K562 (cell line): ENCODE results near the gene PRKAR1B. TPM values are rescaled to one million over a fixed set of nuclear protein-coding genes. Genes with fewer than 3 reads are reported as not detected.
A peak's percentile ranks its signal among the peaks of the same experiment; 100 is the strongest.

ENCODE experiments used
- ATAC-seq: fragments of 200-7000 bp; cut with Tn5 transposase; 3 replicates; pipeline ENCODE4 v1.9.1; 2020; ENCODE audit warnings: moderate library complexity
- BruUV-seq: library from RNA; stranded (reverse); fragments of 400-500 nt; replicated peaks from 2 replicates; lab custom pipeline; 2021; lab: Mats Ljungman, UMichigan
- CTCF ChIA-PET: fragments of 300-600 bp; formaldehyde crosslinking; extraction: SDS; loops from one replicate; lab custom pipeline; 2021; ENCODE audit warnings: low intra/inter-chr PET ratio; lab: Yijun Ruan, JAX
- POLR2A ChIA-PET: fragments of 300-600, 350-650 bp; sonication (Branson Sonifier 250); formaldehyde crosslinking; extraction: SDS; loops from one replicate; lab custom pipeline; 2021; ENCODE audit warnings: antibody characterized with exemption, inconsistent platforms; lab: Yijun Ruan, JAX
- DNase-seq, 4 experiments: peaks; one replicate each; pipeline versions ENCODE4 v3.0.0 to v3.0.0-alpha.2; 2011 to 2018; ENCODE audit warnings: low spot score in 3 of 4, mixed read lengths in 3 of 4; ENCODE audit errors: extremely low read depth in 1 of 4
- FAIRE-seq: peaks from 2 replicates; lab custom pipeline; 2011; peaks lifted over from hg19 to GRCh38; lab: Jason Lieb, UNC
- H2AFZ ChIP-seq: 2 replicates; pipeline ENCODE4 v1.6.0; 2011; ENCODE audit warnings: low read depth, low read length, control low read depth, inconsistent platforms
- H3K27ac ChIP-seq: fragments of 200-600 bp; 3 replicates; pipeline ENCODE4 v1.8.0; 2011; ENCODE audit warnings: low read depth, mild to moderate bottlenecking, control low read depth, inconsistent platforms, low read length, moderate library complexity, mixed read lengths; ENCODE audit errors: extremely low read depth
- H3K27me3 ChIP-seq, 2 experiments: fragments of 300-600 bp in 1 of 2; 2 replicates in 1 of 2; 3 replicates in 1 of 2; pipeline versions ENCODE4 v1.6.0 to v1.8.0; 2011; ENCODE audit warnings: inconsistent platforms in 2 of 2, low read length in 2 of 2, mild to moderate bottlenecking in 1 of 2, mixed read lengths in 1 of 2, moderate library complexity in 1 of 2; ENCODE audit not compliant: control insufficient read depth in 2 of 2, insufficient read depth in 2 of 2
- H3K36me3 ChIP-seq: fragments of 300-600 bp; 3 replicates; pipeline ENCODE4 v1.8.0; 2011; ENCODE audit warnings: mild to moderate bottlenecking, low read length, inconsistent platforms; ENCODE audit not compliant: control insufficient read depth, insufficient read depth
- H3K4me1 ChIP-seq, 2 experiments: fragments of 200-600 bp in 1 of 2; replicated peaks in 1 of 2; 2 replicates in 1 of 2; 3 replicates in 1 of 2; pipeline versions ENCODE4 v1.5.1 to v1.8.0; 2011; ENCODE audit warnings: inconsistent platforms in 2 of 2, low read length in 2 of 2, mild to moderate bottlenecking in 1 of 2, mixed read lengths in 1 of 2, moderate library complexity in 1 of 2; ENCODE audit not compliant: control insufficient read depth in 2 of 2, insufficient read depth in 2 of 2
- H3K4me2 ChIP-seq: 2 replicates; pipeline ENCODE4 v1.6.1; 2011; ENCODE audit warnings: low read length, control low read depth, inconsistent platforms, mixed read lengths; ENCODE audit not compliant: insufficient read depth
- H3K4me3 ChIP-seq: fragments of 200-600 bp; sonication (generic), shearing (Covaris generic); 2 replicates; pipeline ENCODE4 v1.5.1; 2016; ENCODE audit warnings: control low read depth, inconsistent platforms
- H3K79me2 ChIP-seq: fragments of 200-600 bp; 3 replicates; pipeline ENCODE4 v1.8.0; 2011; ENCODE audit warnings: low read length, inconsistent platforms; ENCODE audit not compliant: control insufficient read depth, insufficient read depth
- H3K9ac ChIP-seq, 2 experiments: 2 replicates each; pipeline versions ENCODE4 v1.6.0 to v1.6.1; 2011; ENCODE audit warnings: low read depth in 2 of 2, low read length in 2 of 2, control low read depth in 1 of 2, inconsistent platforms in 1 of 2, mild to moderate bottlenecking in 1 of 2, mixed read lengths in 1 of 2; ENCODE audit not compliant: insufficient read depth in 1 of 2
- H3K9me1 ChIP-seq: one replicate; pipeline ENCODE4 v1.6.0; 2011; ENCODE audit warnings: inconsistent platforms, mild to moderate bottlenecking, low read length, moderate library complexity; ENCODE audit not compliant: control insufficient read depth, insufficient read depth
- H3K9me3 ChIP-seq: replicated peaks from 2 replicates; pipeline ENCODE4 v1.5.1; 2011; ENCODE audit warnings: low read depth, low read length, inconsistent platforms; ENCODE audit not compliant: control insufficient read depth, insufficient read depth
- H4K20me1 ChIP-seq: replicated peaks from 2 replicates; pipeline ENCODE4 v1.6.1; 2011; ENCODE audit warnings: low read length, inconsistent platforms, mixed read lengths; ENCODE audit not compliant: control insufficient read depth, insufficient read depth
- CHD1 ChIP-seq: fragments of 200-600 bp; sonication (generic); IDR thresholded peaks from one replicate; pipeline ENCODE4 v1.6.1; 2012; ENCODE audit warnings: mild to moderate bottlenecking, moderate library complexity, low read length, inconsistent platforms
- ELF2 ChIP-seq: fragments of 250-450 bp; sonication (Bioruptor Pico); IDR thresholded peaks from 2 replicates; pipeline ENCODE4 v1.5.0; 2021; ENCODE audit warnings: mild to moderate bottlenecking
- ESRRB ChIP-seq: fragments of 250-450 bp; sonication (Bioruptor Pico); IDR thresholded peaks from 2 replicates; pipeline ENCODE4 v1.5.0; 2020; ENCODE audit warnings: mild to moderate bottlenecking, moderate library complexity, borderline replicate concordance
- HDAC3 ChIP-seq: fragments of 450-650 bp; IDR thresholded peaks from 2 replicates; pipeline ENCODE4 v1.6.1; 2018; ENCODE audit warnings: borderline replicate concordance, mild to moderate bottlenecking, moderate library complexity; ENCODE audit not compliant: partially characterized antibody
- KDM5B ChIP-seq: fragments of 200-600 bp; sonication (generic); IDR thresholded peaks from 2 replicates; pipeline ENCODE4 v1.6.1; 2012; ENCODE audit warnings: low read depth, mild to moderate bottlenecking, moderate library complexity, low read length, control low read depth, inconsistent platforms; ENCODE audit not compliant: insufficient replicate concordance
- MAZ ChIP-seq, 2 experiments: fragments of 450-650 bp in 1 of 2; sonication (generic) in 1 of 2; formaldehyde crosslinking; IDR thresholded peaks in 1 of 2; conservative IDR thresholded peaks in 1 of 2; 2 replicates each; pipeline versions ENCODE4 v1.4.0 to v1.5.0; 2020; ENCODE audit warnings: mild to moderate bottlenecking in 1 of 2, missing genetic modification reagents in 1 of 2
- NRF1 ChIP-seq, 2 experiments: fragments of 450-650 bp; IDR thresholded peaks in 1 of 2; conservative IDR thresholded peaks in 1 of 2; 2 replicates each; pipeline ENCODE4 v1.6.1; 2014; ENCODE audit warnings: mild to moderate bottlenecking in 2 of 2
- PCBP1 ChIP-seq: fragments of 200-400 bp; formaldehyde crosslinking; IDR thresholded peaks from 2 replicates; pipeline ENCODE4 v1.6.1; 2018; ENCODE audit warnings: mild to moderate bottlenecking, low read depth, low read length; ENCODE audit not compliant: poor library complexity, severe bottlenecking
- PHF8 ChIP-seq: fragments of 200-600 bp; sonication (generic); IDR thresholded peaks from 2 replicates; pipeline ENCODE4 v1.6.1; 2012; ENCODE audit warnings: mixed run types, mild to moderate bottlenecking, inconsistent platforms, low read length, moderate library complexity, borderline replicate concordance
- POLR2G ChIP-seq: fragments of 200-400 bp; formaldehyde crosslinking; IDR thresholded peaks from 2 replicates; pipeline ENCODE4 v1.6.1; 2017; ENCODE audit warnings: low read depth, mild to moderate bottlenecking, antibody characterized with exemption, low read length, moderate library complexity
- RBM25 ChIP-seq: fragments of 200-400 bp; formaldehyde crosslinking; IDR thresholded peaks from 2 replicates; pipeline ENCODE4 v1.6.1; 2018; ENCODE audit warnings: low read length, low read depth, moderate library complexity; ENCODE audit not compliant: severe bottlenecking
- SREBF2 ChIP-seq: sonication (generic); formaldehyde crosslinking; IDR thresholded peaks from 2 replicates; pipeline ENCODE4 v1.4.0; 2020; ENCODE audit warnings: mild to moderate bottlenecking, missing genetic modification reagents
- ZFX ChIP-seq: sonication (generic); formaldehyde crosslinking; IDR thresholded peaks from 2 replicates; pipeline ENCODE4 v1.8.0; 2022; ENCODE audit warnings: mild to moderate bottlenecking, missing genetic modification reagents, moderate library complexity
- ZNF740 ChIP-seq, 3 experiments: fragments of 200-800 bp in 1 of 3; sonication (Bioruptor generic) in 1 of 3; sonication (generic) in 1 of 3; formaldehyde crosslinking in 1 of 3; IDR thresholded peaks; 2 replicates each; pipeline versions ENCODE4 v1.6.1 to v1.8.0; 2016 to 2022; ENCODE audit warnings: mild to moderate bottlenecking in 2 of 3, missing compliant biosample characterization in 2 of 3, missing genetic modification characterization in 2 of 3, missing genetic modification reagents in 1 of 3
- WGBS: fragments of 100-300 bp; shearing (Covaris generic); methylation state at CpG from one replicate; pipeline ENCODE4 v1.1.6; 2016; ENCODE audit warnings: low coverage, mixed read lengths; ENCODE audit not compliant: insufficient coverage; ENCODE audit errors: missing lambda C conversion rate; 5-methylcytosine and 5-hydroxymethylcytosine counted together
- in situ Hi-C: fragments of 300-500 bp; cut with MboI; formaldehyde crosslinking; loops from 4 replicates; pipeline ENCODE4 v1.15.0; 2018; ENCODE audit warnings: inconsistent platforms, mixed read lengths
- intact Hi-C: fragments of 100-400 bp; cut with micrococcal nuclease; formaldehyde crosslinking; loops from 2 replicates; pipeline ENCODE4 v1.14.2; 2022
- polyA plus RNA-seq, 8 experiments: library from polyadenylated mRNA; depleted of rRNA in 4 of 8; stranded (reverse) in 5 of 8; unstranded in 3 of 8; fragments of >200 nt; fragmentation: Nextera tagmentation in 2 of 8; fragmentation: Illumina TruSeq in 1 of 8; extraction: Ambion mirVana in 2 of 8; extraction: Trizol in 1 of 8; gene quantifications; 2 replicates each; pipeline versions ENCODE4 v1.2.1 to v1.2.3, GENCODE V29; 2011 to 2014; ENCODE audit warnings: inconsistent platforms in 1 of 8, missing spikeins in 1 of 8
- total RNA-seq, 7 experiments: library from RNA; depleted of rRNA in 6 of 7; stranded (reverse); fragments of >200 nt in 6 of 7; fragmentation: Illumina TruSeq in 2 of 7; extraction: Trizol in 2 of 7; gene quantifications; 2 replicates each; pipeline versions ENCODE4 v1.2.1 to v1.2.3, GENCODE V29; 2011 to 2021; ENCODE audit warnings: low replicate concordance in 1 of 7

The PRKAR1B gene
- total and polyA plus RNA-seq, 9 of the 15 experiments (the other 6 are each of a cell fraction or from before 2014, with no cell fraction given), result 0.99 to 30.5 (median 12.7) TPM

DNA sequence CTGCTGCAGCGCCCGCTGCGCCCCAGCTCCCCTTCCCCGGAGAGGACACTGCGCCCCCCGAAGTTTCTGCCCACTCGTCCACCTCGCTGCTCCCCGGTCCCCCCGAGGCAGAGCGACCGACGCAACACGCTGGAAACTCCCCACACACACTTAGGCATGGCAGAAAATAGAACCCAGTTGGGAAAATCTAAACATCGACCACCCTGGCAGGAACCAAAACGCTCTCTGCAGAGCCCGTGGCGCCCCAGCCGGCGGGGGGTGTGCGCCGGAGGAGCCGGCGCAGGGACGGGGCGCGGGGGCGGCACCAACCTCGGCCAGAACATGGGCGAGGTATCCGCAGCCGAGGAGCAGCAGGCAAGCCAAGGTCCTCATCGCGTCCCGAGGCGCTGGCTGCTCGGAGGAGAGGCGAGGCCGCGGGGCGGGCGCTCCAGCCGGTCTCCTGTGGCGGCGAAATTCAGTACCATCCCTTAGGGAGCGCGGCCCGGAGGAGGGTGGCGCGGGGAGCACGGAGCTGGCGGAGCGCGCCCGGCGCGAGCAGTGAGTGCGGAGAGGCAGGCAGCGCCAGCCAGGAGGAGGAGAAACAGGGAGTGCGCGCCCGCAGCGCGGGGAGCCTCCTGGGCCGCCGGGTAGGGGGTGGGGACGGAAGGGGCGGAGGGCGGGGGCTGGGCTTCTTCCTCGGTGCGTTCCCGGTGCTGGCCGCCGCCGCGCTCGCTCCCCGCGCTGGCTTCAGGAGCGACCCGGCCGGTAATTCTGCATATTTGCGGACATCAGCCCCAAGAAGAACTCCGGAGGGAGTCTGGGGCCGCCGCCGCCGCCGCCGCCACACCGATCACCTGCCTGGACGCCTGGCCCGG, 208.2 kb downstream of the PRKAR1B start (continued):
- TF ChIP-seq HDAC3, result no peak

DNA sequence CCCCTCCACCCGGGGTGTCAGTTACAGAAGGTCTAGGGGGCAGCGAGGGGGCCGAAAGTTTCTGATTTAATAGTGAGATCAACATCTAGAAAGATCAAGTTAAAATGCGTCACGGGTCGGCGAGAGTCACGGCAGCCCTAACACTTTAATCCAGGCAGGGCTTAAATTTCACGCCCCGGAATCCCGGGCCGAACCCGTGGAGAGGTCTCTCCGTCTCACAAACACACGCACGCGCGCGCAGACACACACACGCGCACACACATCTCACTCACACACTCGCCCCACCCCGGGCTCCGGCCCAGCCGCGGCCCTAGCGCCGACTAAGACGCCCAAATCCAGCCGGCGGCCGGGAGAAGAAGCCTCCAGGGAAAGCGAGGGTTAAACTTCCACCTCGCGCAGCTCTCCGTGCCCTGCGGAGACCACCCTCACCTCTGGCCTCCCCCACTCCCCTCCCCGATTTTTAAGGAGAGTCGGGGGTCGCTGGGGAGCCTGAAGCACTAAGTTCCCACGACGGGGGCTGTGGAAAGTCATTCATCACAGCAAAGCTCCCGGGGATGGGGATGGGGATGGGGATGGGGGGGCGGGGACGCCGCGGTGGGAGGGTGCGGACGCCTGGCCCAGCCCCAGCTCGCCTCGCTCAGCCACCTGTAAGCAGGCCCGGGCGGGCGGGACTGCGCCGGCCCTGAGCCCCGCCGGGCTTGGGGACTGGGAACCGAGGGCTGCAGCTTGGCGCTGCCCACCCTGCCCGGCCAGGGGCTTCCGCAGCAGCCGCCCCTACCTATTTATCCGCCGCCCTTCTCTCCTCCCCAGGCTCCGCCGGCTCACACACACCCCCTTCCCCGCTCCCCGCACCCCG, 209.1 kb downstream of the PRKAR1B start:
- CTCF ChIA-PET, result no interaction called here
- Histone ChIP-seq H2AFZ (no peak overlapping the region), H3K9me3 (no peaks in the 10 kb centered on the region), H3K79me2 (peaks cover 7% of the 10 kb centered on the region; the same call in 1 of the 3 replicates), H3K27me3 (peaks cover 0 to 12% of the 10 kb centered on the region in 2 experiments; a peak in 2 of 5 replicates), H3K4me3 (peak overlapping the region; percentile 48), H3K36me3 (no peaks in the 10 kb centered on the region), H3K4me1 (peaks cover 2 to 66% of the 10 kb centered on the region in 2 experiments), H3K4me2 (peak overlapping the region; percentile 56; the same call in 1 of the 2 replicates), H4K20me1 (peaks cover 13% of the 10 kb centered on the region; the same call in 1 of the 2 replicates), H3K9ac (peak overlapping the region in 1 of 2 experiments; percentile 76; a peak in 2 of 4 replicates), H3K27ac (no peak overlapping the region), H3K9me1 (no peaks in the 10 kb centered on the region)
- FAIRE-seq (no peak), DNase-seq (peak in 3 of 4 experiments; percentile 34 to 37 (median 36)), ATAC-seq (no peak)
- TF ChIP-seq NRF1 (conservative IDR thresholded peaks at IDR 0.05 in 1 of 2, IDR thresholded peaks at IDR 0.05 in 1 of 2) (peak; percentile 59 to 62; a peak in 3 of 4 replicates), ESRRB (CRISPR knock-in tag) (no peak), ELF2 (CRISPR knock-in tag) (no peak), MAZ (CRISPR knock-in tag; conservative IDR thresholded peaks at IDR 0.05 in 1 of 2, IDR thresholded peaks at IDR 0.05 in 1 of 2) (peak in 1 of 2 experiments; percentile 32; a peak in 1 of 4 replicates), PCBP1 (peak; percentile 45), PHF8 (peak; percentile 11; the same call in 1 of the 2 replicates), ZFX (CRISPR knock-in tag) (peak; percentile 21; the same call in 1 of the 2 replicates), RBM25 (no peak), KDM5B (peak; percentile 26), ZNF740 (CRISPR knock-in tag; IDR thresholded peaks at IDR 0.05) (peak; percentile 59; the same call in 1 of the 2 replicates), ZNF740 (tag; IDR thresholded peaks at IDR 0.05) (no peak), CHD1 (peak; percentile 39), SREBF2 (CRISPR knock-in tag) (no peak), POLR2G (0 out of 2 replicates have a peak, but pooled peaks have one; percentile 26)
- no TSS peak for BruUV-seq
- POLR2A ChIA-PET, result interaction anchor here (0.7 to 0.9 kb wide), 2 partner anchors 20 to 435 kb away, joined by 3 read pairs; no protein-coding TSS in a partner anchor
- intact Hi-C loops (loop anchor here (5.0 kb wide), 1 partner anchor 119 kb away; no protein-coding TSS in a partner anchor), in situ Hi-C loops (no loop called here)
- WGBS, result 5% methylated on average over 35 of the region's 70 CpGs
